Fibroblast of the aortic adventitia (primary cell): ENCODE results near the gene NSRP1. TPM values are rescaled to one million over a fixed set of nuclear protein-coding genes. Genes with fewer than 3 reads are reported as not detected.

Source experiments
- DNase-seq: peaks from one replicate; pipeline ENCODE4 v3.0.0-alpha.2; 2010; ENCODE audit warnings: low read depth
- H3K4me3 ChIP-seq: 2 replicates; pipeline ENCODE4 v1.5.1; 2011; ENCODE audit warnings: low read depth, mild to moderate bottlenecking, control low read depth, low read length, moderate library complexity
- CTCF ChIP-seq: IDR thresholded peaks from 2 replicates; pipeline ENCODE4 v1.5.1; 2011; ENCODE audit warnings: mild to moderate bottlenecking, low read length, control low read depth, inconsistent platforms; ENCODE audit not compliant: insufficient read depth
- small RNA-seq: library from RNA; depleted of rRNA; stranded (forward); fragments of <200 nt; gene quantifications from one replicate; pipeline ENCODE3, GENCODE V24; 2012
- total RNA-seq: library from RNA; depleted of rRNA; stranded (reverse); fragments of >200 nt; gene quantifications from 2 replicates; pipeline ENCODE4 v1.2.3, GENCODE V29; 2012; ENCODE audit warnings: low replicate concordance

NSRP1 gene
- total RNA-seq, 1 donor = 13.4 TPM

- no peak for DNase-seq
Observed at GRCh38 chr17:30232824-30233427, 116.3 kb downstream of the NSRP1 start.

GRCh38 chr17:30234296-30234695 is 117.7 kb downstream of the NSRP1 start:
- no peak for TF ChIP-seq CTCF
- DNase-seq = no peak
- H3K4me3 ChIP-seq = no peak overlapping the region

More at GRCh38 chr17:30232824-30233427, 116.3 kb downstream of the NSRP1 start:
- TF ChIP-seq CTCF = no peak
- no peak overlapping the region for H3K4me3 ChIP-seq

- no peak for TF ChIP-seq CTCF
- peak overlapping the region; percentile 63 for H3K4me3 ChIP-seq
- DNase-seq = no peak
Observed at GRCh38 chr17:30234964-30235363, 118.3 kb downstream of the NSRP1 start.

- TF ChIP-seq CTCF = no peak
- peak; percentile 33 for DNase-seq
- H3K4me3 ChIP-seq = peak within 1 kb of the TSS; percentile 63
Observed at GRCh38 chr17:30235386-30236296, 119.0 kb downstream of the NSRP1 start, which contains the start of gene SLC6A4. TSS of gene SLC6A4 (minus strand) at chr17:30235697. CDS start at chr17:30221958, 13,739 bp downstream.

Small RNA genes within 50 kb of the gene (small RNA-seq; reads per million reads assigned to genes)
- not detected for gene AC104984.5

Other genes starting within 250 kb of the NSRP1 start
- gene SSH2, start 186.6 kb upstream of the NSRP1 start, total RNA-seq = 15.9 and 21.1 TPM in 2 replicates
- 0.36 and 1.3 TPM in 2 replicates for gene EFCAB5, start 175.2 kb upstream of the NSRP1 start, total RNA-seq
- gene SLC6A4, start 118.9 kb downstream of the NSRP1 start, total RNA-seq = 0.41 and 23.8 TPM in 2 replicates
- gene BLMH, start 175.1 kb downstream of the NSRP1 start, total RNA-seq = 30.5 and 35.9 TPM in 2 replicates
- not detected in 2 replicates for gene TMIGD1, start 217.2 kb downstream of the NSRP1 start, total RNA-seq